ENCODE measurements around the gene DIPK1A. TPM values are rescaled to one million over a fixed set of nuclear protein-coding genes. Genes with fewer than 3 reads are reported as not detected.
A peak's percentile ranks its signal among the peaks of the same experiment; 100 is the strongest.

The DIPK1A gene
- total RNA-seq, 4 donors from 2014 or later: 3.1 to 6.9 (median 4.7) TPM

- Histone ChIP-seq H3K27me3 (no peaks in the 10 kb centered on the region), H3K4me3 (no peak overlapping the region), H3K9me3 (no peaks in the 10 kb centered on the region), H3K4me1 (peaks cover 0 to 12% (median 1%) of the 10 kb centered on the region in 4 donors), H3K36me3 (no peaks in the 10 kb centered on the region), H3K27ac (no peak overlapping the region)
- DNase-seq (ENCODE audit: low spot score in 2 of 2): no peak
- TF ChIP-seq POLR2A (IDR thresholded peaks at IDR 0.05) (no peak), EP300 (IDR thresholded peaks at IDR 0.05) (no peak), CTCF (IDR thresholded peaks at IDR 0.05) (no peak)
- WGBS, 2 donors: 52 to 59% methylated on average over 1 of the region's 1 CpG
These were observed 31.8 kb downstream of the DIPK1A start for GRCh38 chr1:92929461-92929860.

GRCh38 chr1:92927870-92928269 is 33.4 kb downstream of the DIPK1A start:
- H3K27ac ChIP-seq: no peak overlapping the region
- H3K36me3 ChIP-seq: no peaks in the 10 kb centered on the region
- no peaks in the 10 kb centered on the region for H3K4me1 ChIP-seq
- no peak for DNase-seq (ENCODE audit: low spot score in 2 of 2)
- no peaks in the 10 kb centered on the region for H3K27me3 ChIP-seq
- TF ChIP-seq EP300 (IDR thresholded peaks at IDR 0.05): no peak
- no peak overlapping the region for H3K4me3 ChIP-seq
- no peaks in the 10 kb centered on the region for H3K9me3 ChIP-seq

GRCh38 chr1:92926873-92927272 is 34.4 kb downstream of the DIPK1A start:
- Histone ChIP-seq H3K36me3 (no peaks in the 10 kb centered on the region), H3K27me3 (no peaks in the 10 kb centered on the region), H3K4me1 (no peaks in the 10 kb centered on the region), H3K9me3 (no peaks in the 10 kb centered on the region), H3K27ac (no peak overlapping the region), H3K4me3 (no peak overlapping the region)
- DNase-seq (ENCODE audit: low spot score in 2 of 2): no peak
- TF ChIP-seq CTCF (IDR thresholded peaks at IDR 0.05): no peak
- no peak for TF ChIP-seq EP300 (IDR thresholded peaks at IDR 0.05)
- no peak for TF ChIP-seq POLR2A (IDR thresholded peaks at IDR 0.05)
- 77 to 87% methylated on average over 1 of the region's 1 CpG for WGBS, 2 donors

GRCh38 chr1:92924501-92924900 is 36.8 kb downstream of the DIPK1A start:
- 84 to 87% methylated on average over 9 of the region's 9 CpGs for WGBS, 2 donors
- Histone ChIP-seq H3K36me3 (no peaks in the 10 kb centered on the region), H3K4me1 (no peaks in the 10 kb centered on the region), H3K4me3 (no peak overlapping the region), H3K27ac (no peak overlapping the region), H3K9me3 (no peaks in the 10 kb centered on the region), H3K27me3 (no peaks in the 10 kb centered on the region)
- DNase-seq (ENCODE audit: low spot score in 2 of 2): no peak
- TF ChIP-seq EP300 (IDR thresholded peaks at IDR 0.05): no peak
- TF ChIP-seq POLR2A (IDR thresholded peaks at IDR 0.05): no peak
- no peak for TF ChIP-seq CTCF (IDR thresholded peaks at IDR 0.05)

- Histone ChIP-seq H3K4me1 (no peaks in the 10 kb centered on the region), H3K27ac (peak overlapping the region in 1 of 4 donors; percentile 8), H3K9me3 (no peaks in the 10 kb centered on the region), H3K27me3 (no peaks in the 10 kb centered on the region), H3K4me3 (no peak overlapping the region), H3K36me3 (no peaks in the 10 kb centered on the region)
- WGBS, 2 donors: 86 to 89% methylated on average over 4 of the region's 4 CpGs
- DNase-seq (ENCODE audit: low spot score in 2 of 2): no peak
- TF ChIP-seq CTCF (IDR thresholded peaks at IDR 0.05): no peak
- no peak for TF ChIP-seq EP300 (IDR thresholded peaks at IDR 0.05)
- no peak for TF ChIP-seq POLR2A (IDR thresholded peaks at IDR 0.05)
These were observed 37.6 kb downstream of the DIPK1A start for GRCh38 chr1:92923664-92924063.
